AG04450 (cell line): ENCODE results near the gene FAM221B. TPM values are rescaled to one million over a fixed set of nuclear protein-coding genes. Genes with fewer than 3 reads are reported as not detected.

Source experiments
- CTCF ChIA-PET: fragments of 300-600, 350-600 bp; formaldehyde crosslinking; extraction: SDS; loops from one replicate; lab custom pipeline; 2022; ENCODE audit warnings: antibody characterized with exemption, inconsistent platforms; lab: Charles Lee
- POLR2A ChIA-PET: fragments of 350-600 bp; formaldehyde crosslinking; extraction: SDS; loops from one replicate; lab custom pipeline; 2021; ENCODE audit warnings: antibody characterized with exemption, inconsistent platforms; lab: Yijun Ruan, JAX
- DNase-seq: peaks from one replicate; pipeline ENCODE4 v3.0.0-alpha.2; 2011; ENCODE audit warnings: low read depth, low spot score
- H3K27ac ChIP-seq: one replicate; pipeline ENCODE4 v1.5.1; 2012; ENCODE audit warnings: low read depth, low read length, control low read depth
- H3K27me3 ChIP-seq: one replicate; pipeline ENCODE4 v1.6.0; 2012; ENCODE audit warnings: low read length; ENCODE audit not compliant: control insufficient read depth, insufficient read depth
- H3K4me3 ChIP-seq: 2 replicates; pipeline ENCODE4 v1.5.1; 2011; ENCODE audit warnings: mild to moderate bottlenecking, low read depth, low read length, control low read depth
- H3K9me3 ChIP-seq: 2 replicates; pipeline ENCODE4 v1.5.1; 2012; ENCODE audit warnings: low read length; ENCODE audit not compliant: control insufficient read depth, insufficient read depth
- CTCF ChIP-seq: IDR thresholded peaks from 2 replicates; pipeline ENCODE4 v1.5.1; 2011; ENCODE audit warnings: low read depth, low read length, control low read depth, inconsistent platforms
- polyA plus RNA-seq: library from polyadenylated mRNA; depleted of rRNA; stranded (reverse); fragments of >200 nt; gene quantifications from 2 replicates; pipeline ENCODE4 v1.2.3, GENCODE V29; 2011

Gene FAM221B
- polyA plus RNA-seq, 1 experiment = not detected

- no peak for TF ChIP-seq CTCF
- DNase-seq = no peak
- H3K27ac ChIP-seq = no peak overlapping the region
- H3K4me3 ChIP-seq = peak overlapping the region; percentile 65
- POLR2A ChIA-PET = interaction anchor here (0.6 kb wide), 1 partner anchor 252 kb away, joined by 5 read pairs; no protein-coding TSS in a partner anchor
- H3K9me3 ChIP-seq = no peaks in the 10 kb centered on the region; the same call in 1 of the 2 replicates
- no peaks in the 10 kb centered on the region for H3K27me3 ChIP-seq
- CTCF ChIA-PET = interaction anchor here (0.6 to 2.2 kb wide), 5 partner anchors 26 to 154 kb away, joined by 3 to 9 read pairs (median 5); no protein-coding TSS in a partner anchor
Measured at GRCh38 chr9:35792024-35792813, 36.3 kb downstream of the FAM221B start.

- CTCF ChIA-PET = interaction anchor here (0.6 to 2.2 kb wide), 4 partner anchors 26 to 154 kb away, joined by 5 to 9 read pairs (median 6); no protein-coding TSS in a partner anchor
- H3K4me3 ChIP-seq = peak within 1 kb of the TSS; percentile 65
- no peaks in the 10 kb centered on the region; the same call in 1 of the 2 replicates for H3K9me3 ChIP-seq
- H3K27me3 ChIP-seq = no peaks in the 10 kb centered on the region
- peak within 1 kb of the TSS; percentile 31 for H3K27ac ChIP-seq
- DNase-seq = no peak
- TF ChIP-seq CTCF = no peak
- POLR2A ChIA-PET = interaction anchor here (0.6 kb wide), 1 partner anchor 253 kb away, joined by 5 read pairs; no protein-coding TSS in a partner anchor
Measured at GRCh38 chr9:35791297-35791921, 37.1 kb downstream of the FAM221B start, which contains the start of gene NPR2. TSS of gene NPR2 (plus strand) at chr9:35791591. CDS start at chr9:35792409, 818 bp downstream.

- POLR2A ChIA-PET = interaction anchor here (0.6 to 1.4 kb wide), 6 partner anchors 21 to 155 kb away, joined by 3 to 4 read pairs (median 3); partner anchors contain the start of genes CREB3, HINT2, SPAG8 and TLN1
- H3K27ac ChIP-seq = peak overlapping the region; percentile 31
- peak; percentile 65 for DNase-seq
- CTCF ChIA-PET = interaction anchor here (0.5 to 4.2 kb wide), 61 partner anchors 8 to 381 kb away, joined by 3 to 108 read pairs (median 4); partner anchors contain the start of genes CREB3, HINT2, HRCT1 and SPAG8
- H3K4me3 ChIP-seq = no peak overlapping the region
- H3K9me3 ChIP-seq = no peaks in the 10 kb centered on the region; the same call in 1 of the 2 replicates
- H3K27me3 ChIP-seq = peaks cover 3% of the 10 kb centered on the region
- peak; percentile 91 for TF ChIP-seq CTCF
Measured at GRCh38 chr9:35790385-35791296, 37.9 kb downstream of the FAM221B start.

GRCh38 chr9:35790025-35790384 lies 38.5 kb downstream of the FAM221B start:
- Histone ChIP-seq H3K27me3 (peaks cover 4% of the 10 kb centered on the region), H3K4me3 (no peak overlapping the region), H3K27ac (no peak overlapping the region), H3K9me3 (no peaks in the 10 kb centered on the region; the same call in 1 of the 2 replicates)
- no peak for DNase-seq
- TF ChIP-seq CTCF = no peak
- POLR2A ChIA-PET = interaction anchor here (0.6 to 1.4 kb wide), 6 partner anchors 22 to 156 kb away, joined by 3 to 4 read pairs (median 3); partner anchors contain the start of genes CREB3, HINT2, SPAG8 and TLN1
- CTCF ChIA-PET = interaction anchor here (0.6 to 4.2 kb wide), 46 partner anchors 9 to 382 kb away, joined by 3 to 108 read pairs (median 5); partner anchors contain the start of genes CREB3, HINT2, HRCT1 and SPAG8
